PC-3 (cell line): Measurements from ENCODE around the gene LUC7L3.

Experiments used
- CTCF ChIP-seq: fragments of 300-600 bp; sonication (generic); conservative IDR thresholded peaks from 2 replicates; pipeline ENCODE4 v1.5.1; 2017; ENCODE audit warnings: antibody characterized with exemption, low read depth, mild to moderate bottlenecking, low read length
- EZH2 ChIP-seq: fragments of 300-600 bp; sonication (generic); IDR thresholded peaks from one replicate; pipeline ENCODE4 v1.6.1; 2017; ENCODE audit warnings: antibody characterized with exemption, mild to moderate bottlenecking, low read length; ENCODE audit not compliant: unreplicated experiment
- EZH2phosphoT487 ChIP-seq: fragments of 300-600 bp; sonication (generic); IDR thresholded peaks from 2 replicates; pipeline ENCODE4 v1.6.1; 2018; ENCODE audit warnings: mild to moderate bottlenecking, antibody characterized with exemption, low read length, borderline replicate concordance

GRCh38 chr17:50758989-50759544, 39.7 kb downstream of the LUC7L3 start:
- TF ChIP-seq EZH2phosphoT487 (no peak), CTCF (no peak), EZH2 (no peak)
